GM23338 (cell line): ENCODE data around the gene OR51G1.

Source experiments
- CREB1 ChIP-seq: fragments of 250-450 bp; sonication (Bioruptor Pico); IDR thresholded peaks from 2 replicates; pipeline ENCODE4 v1.5.0; 2020; ENCODE audit warnings: low read depth, mild to moderate bottlenecking, moderate library complexity
- CTCF ChIP-seq, 2 experiments: fragments of 200-600 bp in 1 of 2; sonication (generic) in 1 of 2; conservative IDR thresholded peaks; 2 replicates each; pipeline versions ENCODE4 v1.5.1 to v1.6.1; 2016 to 2017; ENCODE audit warnings: antibody characterized with exemption in 2 of 2, low read depth in 2 of 2, mild to moderate bottlenecking in 2 of 2, moderate library complexity in 1 of 2
- ETS1 ChIP-seq: IDR thresholded peaks from 2 replicates; pipeline ENCODE4 v1.6.1; 2016; ENCODE audit warnings: antibody characterized with exemption
- EZH2 ChIP-seq: fragments of 200-600 bp; sonication (generic); IDR thresholded peaks from one replicate; pipeline ENCODE4 v1.8.0; 2017; ENCODE audit warnings: antibody characterized with exemption, mild to moderate bottlenecking, low read depth; ENCODE audit not compliant: unreplicated experiment
- ZNF462 ChIP-seq: fragments of 250-450 bp; sonication (Bioruptor Pico); IDR thresholded peaks from 2 replicates; pipeline ENCODE4 v1.5.0; 2020; ENCODE audit warnings: mild to moderate bottlenecking, moderate library complexity

DNA sequence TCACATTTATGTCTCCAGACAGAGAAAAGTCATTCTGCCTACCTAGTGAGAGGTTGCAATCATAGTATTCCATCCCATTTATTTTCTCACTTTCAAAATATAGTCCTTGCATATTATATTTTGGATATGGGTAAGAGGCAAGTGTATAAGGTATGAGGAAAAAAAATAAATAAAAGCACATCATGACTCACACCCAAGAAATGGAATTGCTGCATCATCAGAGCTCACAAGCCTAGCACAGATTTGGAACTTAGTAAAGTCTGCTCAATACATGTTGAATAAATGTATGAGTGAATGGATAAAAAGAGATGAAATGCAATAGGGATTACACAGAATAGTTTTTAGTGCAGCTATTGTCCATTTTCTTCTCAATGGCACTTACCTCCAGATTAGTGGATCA lies 2.5 kb upstream of the OR51G1 start:
- no peak for TF ChIP-seq ETS1
- no peak for TF ChIP-seq EZH2
- TF ChIP-seq CTCF (conservative IDR thresholded peaks at IDR 0.05; ENCODE audit: low read depth in 2 of 2) = no peak
- TF ChIP-seq ZNF462 (CRISPR knock-in tag) = no peak
- no peak for TF ChIP-seq CREB1 (CRISPR knock-in tag)
